NCI-H345 treated with DMSO at 0.1 percent for 48 hours (cell line): Measurements from ENCODE around the gene EXOC2.
"Not testable (repeated sequence)": the region's sequence is repeated elsewhere in the genome, so short reads cannot be mapped to it uniquely, and the experiment has no call there.

ENCODE experiments used
- DNase-seq: peaks from one replicate; lab custom pipeline; 2025; ENCODE audit not compliant: unreplicated experiment; lab: John Stamatoyannopoulos, UW

Gene EXOC2

DNA sequence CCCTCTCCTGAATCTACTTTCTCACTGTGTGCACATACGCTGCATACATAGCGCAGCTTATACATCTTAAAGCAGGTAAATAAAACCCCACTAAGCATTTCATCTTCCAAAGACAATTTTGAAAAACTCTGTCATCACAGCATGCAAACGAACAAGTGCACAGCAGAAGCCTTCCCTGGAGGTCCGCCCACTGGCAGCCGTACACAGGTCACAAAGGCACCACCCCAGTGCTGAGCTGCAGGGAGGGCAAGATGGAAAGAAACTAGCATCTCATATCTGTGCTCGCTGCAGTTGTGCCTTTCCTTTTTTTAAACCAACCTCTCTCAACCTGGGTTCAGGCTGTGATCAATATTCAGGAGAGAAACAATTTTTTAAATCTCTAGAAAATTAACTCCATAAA is 109.3 kb downstream of the EXOC2 start:
- no peak for DNase-seq

GRCh38 chr6:583116-583515 is 109.8 kb downstream of the EXOC2 start:
- DNase-seq = no peak

- no peak for DNase-seq
Measured at GRCh38 chr6:582370-582769, 110.6 kb downstream of the EXOC2 start.

DNA sequence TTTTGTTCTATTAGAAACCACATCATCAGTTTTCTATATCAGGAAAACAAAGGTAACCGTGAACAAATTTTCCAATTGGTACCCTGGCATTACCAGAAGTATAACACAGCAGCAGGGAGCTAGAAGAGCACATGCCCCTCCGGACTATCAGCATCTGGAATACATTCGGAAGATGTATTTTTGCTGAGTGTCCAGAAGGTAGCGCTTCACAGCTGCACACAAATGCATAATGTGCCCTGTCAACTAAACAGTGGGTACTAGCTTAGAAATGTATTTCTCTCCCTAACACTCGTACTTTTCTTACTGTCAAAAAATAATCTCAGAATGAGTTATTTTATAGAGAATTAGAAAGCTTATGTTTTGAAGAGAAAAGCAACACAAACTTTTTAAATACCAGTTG is 113.6 kb downstream of the EXOC2 start:
- no peak for DNase-seq

GRCh38 chr6:572596-573265 is 120.2 kb downstream of the EXOC2 start:
- no peak for DNase-seq

DNA sequence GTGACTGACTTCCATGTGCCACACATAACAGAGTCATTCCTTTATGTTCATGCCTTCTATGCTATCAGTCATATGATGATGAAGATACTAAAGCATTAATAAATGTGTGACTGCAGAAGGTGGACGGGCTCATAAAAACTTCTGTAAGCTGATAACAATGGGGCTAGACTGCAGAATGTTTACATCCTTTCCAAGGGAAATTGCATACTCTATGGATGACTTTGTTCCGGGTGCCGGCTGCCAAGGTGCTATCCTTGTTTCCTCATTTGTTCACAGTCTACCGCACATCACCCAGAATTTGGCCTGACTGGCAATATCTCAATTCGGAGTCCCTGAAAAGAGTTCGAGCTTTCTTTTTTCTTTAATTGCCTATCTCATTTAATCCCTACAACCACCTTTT is 121.0 kb downstream of the EXOC2 start:
- DNase-seq = no peak

- no peak for DNase-seq
Measured at GRCh38 chr6:570825-571224, 122.1 kb downstream of the EXOC2 start.

DNA sequence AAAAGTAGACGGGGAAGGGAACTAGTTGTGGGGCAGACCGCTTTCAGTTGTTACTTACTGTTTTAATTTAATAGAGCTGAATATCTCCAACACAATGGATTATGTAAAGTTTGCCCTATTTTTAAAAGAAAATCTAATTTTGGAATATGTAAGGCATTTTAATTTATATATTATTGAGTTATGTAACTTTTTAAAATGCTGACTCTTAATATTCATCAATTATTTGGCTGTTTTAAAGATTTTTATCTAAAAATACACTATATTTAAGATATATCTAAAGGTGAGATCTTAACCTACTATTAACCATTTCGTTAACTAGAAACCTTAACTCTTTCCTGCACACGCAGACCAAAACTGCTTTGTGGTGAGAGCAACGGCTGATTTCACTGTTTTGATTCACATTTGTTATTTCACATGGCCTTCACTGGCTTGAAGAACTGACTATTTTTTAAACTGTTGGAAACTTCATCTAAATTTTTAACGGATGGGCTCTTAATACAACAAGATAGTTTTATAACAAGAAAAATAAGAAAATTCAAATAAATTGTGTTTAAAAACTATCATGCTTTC is 123.9 kb downstream of the EXOC2 start:
- DNase-seq = no peak

- DNase-seq = no peak
Measured at GRCh38 chr6:568085-568484, 124.9 kb downstream of the EXOC2 start.

DNA sequence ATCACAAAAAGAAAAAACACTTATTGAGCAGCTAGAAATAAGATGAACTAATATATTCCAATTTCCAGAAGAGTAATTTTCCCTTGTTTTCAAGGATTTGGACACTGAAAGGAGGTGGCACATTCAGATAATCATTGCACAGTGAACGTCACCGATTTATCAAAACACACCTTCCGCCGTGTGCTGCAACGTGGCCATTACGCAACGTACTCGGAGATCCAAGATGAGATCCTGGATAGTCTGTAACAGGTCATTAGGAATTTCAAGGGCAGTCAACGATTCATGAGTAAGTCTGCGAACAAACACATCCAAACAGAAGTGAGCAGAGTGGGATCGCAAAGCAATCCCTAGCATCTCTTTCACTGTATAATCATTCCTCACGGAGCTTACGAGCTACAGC is 129.1 kb downstream of the EXOC2 start:
- DNase-seq = no peak

DNA sequence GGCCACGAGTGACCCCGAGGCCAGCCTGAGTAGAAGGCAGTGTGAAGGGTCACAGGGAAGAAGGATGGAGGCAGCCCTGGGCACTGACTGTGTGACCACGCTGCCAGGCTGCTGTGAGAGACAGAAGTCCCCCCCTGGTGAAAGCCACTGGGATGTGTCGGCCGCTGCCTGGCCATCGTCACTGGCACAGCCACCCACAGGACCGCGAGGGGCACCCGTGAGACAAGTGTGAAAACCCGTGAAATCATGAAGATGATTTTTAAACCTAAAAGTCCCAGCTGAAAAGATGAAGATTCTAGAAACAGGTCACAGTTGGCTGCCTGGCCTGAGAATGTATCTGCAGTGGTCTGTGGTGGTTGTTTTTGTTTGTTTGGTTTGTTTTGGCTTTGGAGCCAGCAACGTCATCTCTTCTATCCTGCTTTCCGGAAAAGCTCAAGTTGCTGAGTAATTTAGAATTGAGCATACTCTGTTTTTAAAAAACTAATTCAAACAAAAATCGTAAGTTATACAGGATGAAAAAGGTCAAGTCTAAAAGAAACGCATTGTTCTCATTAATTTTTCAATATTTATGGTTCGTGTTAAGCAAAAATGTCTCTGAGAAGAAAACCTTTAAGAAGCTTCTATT is 130.8 kb downstream of the EXOC2 start:
- DNase-seq = no peak

GRCh38 chr6:561335-561734 is 131.6 kb downstream of the EXOC2 start:
- not testable (repeated sequence) for DNase-seq

- no peak for DNase-seq
Measured at GRCh38 chr6:558959-559358, 134.0 kb downstream of the EXOC2 start.

DNA sequence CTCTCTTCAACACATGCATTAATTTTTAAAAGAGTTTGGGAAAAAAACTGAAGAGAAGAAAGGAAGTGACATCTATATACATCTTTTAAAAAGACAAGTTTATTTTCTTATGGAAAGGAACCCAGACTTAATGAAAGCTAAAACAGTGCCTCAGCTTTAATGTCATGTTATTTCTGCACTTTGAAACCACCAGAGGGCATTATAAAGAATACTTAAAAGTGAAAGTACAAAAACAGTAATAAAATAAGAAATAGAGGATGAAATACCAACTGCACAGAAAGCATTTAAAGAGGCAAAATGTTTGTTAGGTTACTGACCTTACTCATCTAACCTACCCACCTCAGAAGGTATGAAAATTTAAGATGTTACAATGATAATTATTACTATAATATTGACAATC is 134.8 kb downstream of the EXOC2 start:
- no peak for DNase-seq

DNA sequence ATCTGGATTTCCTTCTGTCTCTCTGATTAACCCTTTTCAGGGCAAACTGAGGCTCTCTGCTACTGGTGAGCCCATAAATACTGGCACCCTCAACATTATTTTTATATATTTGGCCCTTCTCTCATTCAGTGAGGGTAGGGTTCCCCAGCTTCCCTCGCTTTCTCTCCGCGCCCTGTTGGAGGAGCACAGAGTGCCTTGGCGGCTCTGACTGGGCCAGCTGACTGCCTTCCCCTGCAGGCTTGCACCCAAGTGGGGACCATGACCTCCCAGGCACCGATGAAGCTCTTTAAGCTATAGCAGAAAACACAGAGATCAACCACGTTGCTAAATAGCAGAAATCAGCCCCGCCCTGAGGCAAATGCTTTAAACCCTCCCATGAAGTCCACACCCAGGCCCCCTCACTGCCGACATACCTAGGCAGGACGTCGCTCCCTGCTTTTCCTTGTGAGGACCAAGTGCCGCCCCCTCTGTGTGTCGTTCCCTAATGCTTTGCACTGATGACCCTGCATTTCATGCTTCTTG is 141.0 kb downstream of the EXOC2 start:
- no peak for DNase-seq

DNA sequence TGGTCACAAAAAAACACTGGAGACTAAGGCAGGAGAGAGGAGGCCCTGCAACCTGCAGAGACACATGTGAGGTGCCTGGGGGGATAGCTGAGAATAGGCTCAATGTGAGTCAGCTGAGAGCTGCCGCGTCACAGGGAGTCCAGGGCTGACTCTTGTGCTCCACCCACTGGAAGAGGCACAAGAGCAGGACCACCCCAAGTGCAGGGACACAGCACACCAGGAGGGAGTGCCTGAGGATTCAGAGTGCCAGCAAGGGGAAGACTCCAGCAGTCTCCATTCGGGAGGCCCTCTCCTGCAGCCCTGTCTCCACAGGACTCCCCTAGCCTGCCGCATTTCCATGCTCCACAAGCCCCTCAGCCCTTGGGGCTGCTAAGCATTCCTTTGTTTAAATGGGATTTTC is 141.5 kb downstream of the EXOC2 start:
- no peak for DNase-seq

DNA sequence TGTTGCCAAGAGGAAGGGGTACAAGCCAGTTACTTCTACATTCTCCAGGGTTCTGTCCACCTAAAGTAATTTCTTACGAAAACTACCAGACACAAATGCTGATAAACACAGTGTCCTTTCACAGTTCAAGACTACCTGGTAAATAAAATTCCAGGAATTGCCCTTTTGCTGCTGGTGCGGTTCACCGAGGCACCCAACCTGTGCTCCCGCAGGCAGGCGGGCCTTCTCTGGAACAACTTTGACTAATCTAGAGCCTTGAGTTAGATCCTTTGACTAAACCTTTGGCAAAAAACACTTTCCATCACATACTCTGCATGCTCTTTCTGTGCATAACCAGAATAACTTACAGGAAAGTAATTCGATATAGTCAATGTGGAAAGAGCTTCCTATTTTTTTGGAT is 143.0 kb downstream of the EXOC2 start:
- DNase-seq = no peak

DNA sequence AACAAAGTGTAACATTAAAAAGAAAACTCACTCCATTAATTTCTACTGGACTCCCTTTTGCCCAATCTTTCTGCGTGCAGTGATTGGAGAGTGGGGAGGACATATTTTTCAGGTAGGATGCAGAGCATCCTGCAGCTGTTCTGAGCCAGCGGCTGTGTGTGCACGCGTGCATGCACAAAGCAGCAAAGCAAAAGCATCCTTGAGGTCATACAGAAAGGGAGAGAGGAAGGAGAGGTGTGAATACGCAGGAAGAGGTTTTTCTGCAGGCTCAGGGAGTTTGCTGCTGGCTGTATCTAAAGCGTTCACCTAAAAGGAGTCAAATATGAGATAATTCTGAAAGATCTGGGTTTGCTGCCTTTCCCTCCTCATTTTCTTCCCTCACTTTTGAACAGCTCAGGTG is 144.4 kb downstream of the EXOC2 start:
- DNase-seq = no peak

- no peak for DNase-seq
Measured at GRCh38 chr6:548091-548490, 144.8 kb downstream of the EXOC2 start.

GRCh38 chr6:540490-540889 is 152.4 kb downstream of the EXOC2 start:
- no peak for DNase-seq

- DNase-seq = no peak
Measured at GRCh38 chr6:537114-537513, 155.8 kb downstream of the EXOC2 start.

- no peak for DNase-seq
Measured at GRCh38 chr6:530425-530824, 162.5 kb downstream of the EXOC2 start.

- no peak for DNase-seq
Measured at GRCh38 chr6:528989-529388, 163.9 kb downstream of the EXOC2 start.
